HepG2 (cell line): ENCODE measurements around the gene HID1. TPM values are rescaled to one million over a fixed set of nuclear protein-coding genes. Genes with fewer than 3 reads are reported as not detected.
A peak's percentile ranks its signal among the peaks of the same experiment; 100 is the strongest.

Experiments used
- ATF2 ChIP-seq: sonication (generic); formaldehyde crosslinking; IDR thresholded peaks from 2 replicates; pipeline ENCODE4 v1.4.0; 2020; ENCODE audit warnings: missing genetic modification reagents
- CCAR2 ChIP-seq: fragments of 200-400 bp; formaldehyde crosslinking; optimal IDR thresholded peaks from 2 replicates; pipeline ENCODE3; 2018; ENCODE audit warnings: low read depth, mild to moderate bottlenecking, low read length, moderate library complexity
- ETV6 ChIP-seq: sonication (generic); formaldehyde crosslinking; conservative IDR thresholded peaks from 2 replicates; pipeline ENCODE4 v1.4.0; 2020; ENCODE audit warnings: missing genetic modification reagents
- FOXC1 ChIP-seq: sonication (generic); formaldehyde crosslinking; IDR thresholded peaks from 2 replicates; pipeline ENCODE4 v1.8.0; 2022; ENCODE audit warnings: mild to moderate bottlenecking, missing genetic modification reagents, borderline replicate concordance
- GABPB1 ChIP-seq: IDR thresholded peaks from 2 replicates; pipeline ENCODE4 v1.6.1; 2016; ENCODE audit warnings: mild to moderate bottlenecking, missing genetic modification reagents, moderate library complexity, missing compliant biosample characterization
- MBNL3 ChIP-seq: fragments of 250-450 bp; sonication (Bioruptor Pico); conservative IDR thresholded peaks from 2 replicates; pipeline ENCODE4 v1.8.0; 2022; ENCODE audit warnings: mild to moderate bottlenecking, inconsistent platforms
- MTF2 ChIP-seq: sonication (generic); formaldehyde crosslinking; IDR thresholded peaks from 2 replicates; pipeline ENCODE4 v1.5.0; 2020; ENCODE audit warnings: missing genetic modification reagents, borderline replicate concordance
- PAF1 ChIP-seq: IDR thresholded peaks from 2 replicates; pipeline ENCODE4 v1.6.1; 2016; ENCODE audit warnings: missing genetic modification reagents, missing compliant biosample characterization
- PAX8 ChIP-seq: sonication (generic); formaldehyde crosslinking; IDR thresholded peaks from 2 replicates; pipeline ENCODE4 v1.8.0; 2022; ENCODE audit warnings: mild to moderate bottlenecking, missing genetic modification reagents, borderline replicate concordance
- SKI ChIP-seq: fragments of 450-650 bp; IDR thresholded peaks from one replicate; pipeline ENCODE4 v1.6.1; 2018; ENCODE audit warnings: mild to moderate bottlenecking; ENCODE audit not compliant: partially characterized antibody
- TRIM24 ChIP-seq: sonication (generic); formaldehyde crosslinking; IDR thresholded peaks from 2 replicates; pipeline ENCODE4 v1.8.0; 2022; ENCODE audit warnings: mild to moderate bottlenecking, missing genetic modification reagents
- U2AF2 ChIP-seq: fragments of 200-400 bp; formaldehyde crosslinking; IDR thresholded peaks from 2 replicates; pipeline ENCODE4 v1.6.1; 2017; ENCODE audit warnings: low read depth, mild to moderate bottlenecking, low read length
- ZFP90 ChIP-seq: sonication (generic); formaldehyde crosslinking; IDR thresholded peaks from 2 replicates; pipeline ENCODE4 v1.8.0; 2022; ENCODE audit warnings: missing genetic modification reagents, mild to moderate bottlenecking, inconsistent platforms, borderline replicate concordance
- ZNF577 ChIP-seq: sonication (generic); formaldehyde crosslinking; IDR thresholded peaks from 2 replicates; pipeline ENCODE4 v1.4.0; 2020; ENCODE audit warnings: mild to moderate bottlenecking, low read depth, missing genetic modification reagents, borderline replicate concordance
- ZUFSP ChIP-seq: sonication (generic); formaldehyde crosslinking; IDR thresholded peaks from 2 replicates; pipeline ENCODE4 v1.9.0; 2021; ENCODE audit warnings: missing genetic modification reagents, mild to moderate bottlenecking, borderline replicate concordance
- polyA plus RNA-seq, 8 experiments: library from polyadenylated mRNA; depleted of rRNA in 3 of 8; stranded (reverse) in 7 of 8; unstranded in 1 of 8; fragments of >200 nt; fragmentation: Illumina TruSeq in 4 of 8; extraction: Trizol in 4 of 8; gene quantifications; 2 replicates each; pipeline versions ENCODE4 v1.2.1 to v1.2.3, GENCODE V29; 2011 to 2016; ENCODE audit warnings: low read depth in 4 of 8, missing spikeins in 1 of 8, mixed read lengths in 1 of 8; ENCODE audit not compliant: insufficient read depth in 1 of 8
- total RNA-seq, 5 experiments: library from RNA; depleted of rRNA; stranded (reverse); fragments of >200 nt; fragmentation: Illumina TruSeq; extraction: Trizol; gene quantifications; 2 replicates each; pipeline ENCODE4 v1.2.3, GENCODE V29; 2016; ENCODE audit warnings: low read depth in 1 of 5
- TF ChIP-seq, protein P1 (sequence below): sonication (generic); formaldehyde crosslinking; IDR thresholded peaks from 2 replicates; pipeline ENCODE4 v1.5.0; 2020; ENCODE audit warnings: mild to moderate bottlenecking, missing genetic modification reagents, borderline replicate concordance
- TF ChIP-seq, protein P2 (sequence below): sonication (generic); formaldehyde crosslinking; IDR thresholded peaks from 2 replicates; pipeline ENCODE4 v1.4.0; 2020; ENCODE audit warnings: mild to moderate bottlenecking, low read depth, missing genetic modification reagents
- TF ChIP-seq, protein P3 (sequence below): sonication (generic); formaldehyde crosslinking; IDR thresholded peaks from 2 replicates; pipeline ENCODE4 v1.5.0; 2020; ENCODE audit warnings: mild to moderate bottlenecking, missing genetic modification reagents

The HID1 gene
- total and polyA plus RNA-seq, 2 of the 13 experiments (the other 11 are each of a cell fraction or from before 2014, with no cell fraction given): 2.1 to 10.6 TPM

- TF ChIP-seq, protein P1, sequence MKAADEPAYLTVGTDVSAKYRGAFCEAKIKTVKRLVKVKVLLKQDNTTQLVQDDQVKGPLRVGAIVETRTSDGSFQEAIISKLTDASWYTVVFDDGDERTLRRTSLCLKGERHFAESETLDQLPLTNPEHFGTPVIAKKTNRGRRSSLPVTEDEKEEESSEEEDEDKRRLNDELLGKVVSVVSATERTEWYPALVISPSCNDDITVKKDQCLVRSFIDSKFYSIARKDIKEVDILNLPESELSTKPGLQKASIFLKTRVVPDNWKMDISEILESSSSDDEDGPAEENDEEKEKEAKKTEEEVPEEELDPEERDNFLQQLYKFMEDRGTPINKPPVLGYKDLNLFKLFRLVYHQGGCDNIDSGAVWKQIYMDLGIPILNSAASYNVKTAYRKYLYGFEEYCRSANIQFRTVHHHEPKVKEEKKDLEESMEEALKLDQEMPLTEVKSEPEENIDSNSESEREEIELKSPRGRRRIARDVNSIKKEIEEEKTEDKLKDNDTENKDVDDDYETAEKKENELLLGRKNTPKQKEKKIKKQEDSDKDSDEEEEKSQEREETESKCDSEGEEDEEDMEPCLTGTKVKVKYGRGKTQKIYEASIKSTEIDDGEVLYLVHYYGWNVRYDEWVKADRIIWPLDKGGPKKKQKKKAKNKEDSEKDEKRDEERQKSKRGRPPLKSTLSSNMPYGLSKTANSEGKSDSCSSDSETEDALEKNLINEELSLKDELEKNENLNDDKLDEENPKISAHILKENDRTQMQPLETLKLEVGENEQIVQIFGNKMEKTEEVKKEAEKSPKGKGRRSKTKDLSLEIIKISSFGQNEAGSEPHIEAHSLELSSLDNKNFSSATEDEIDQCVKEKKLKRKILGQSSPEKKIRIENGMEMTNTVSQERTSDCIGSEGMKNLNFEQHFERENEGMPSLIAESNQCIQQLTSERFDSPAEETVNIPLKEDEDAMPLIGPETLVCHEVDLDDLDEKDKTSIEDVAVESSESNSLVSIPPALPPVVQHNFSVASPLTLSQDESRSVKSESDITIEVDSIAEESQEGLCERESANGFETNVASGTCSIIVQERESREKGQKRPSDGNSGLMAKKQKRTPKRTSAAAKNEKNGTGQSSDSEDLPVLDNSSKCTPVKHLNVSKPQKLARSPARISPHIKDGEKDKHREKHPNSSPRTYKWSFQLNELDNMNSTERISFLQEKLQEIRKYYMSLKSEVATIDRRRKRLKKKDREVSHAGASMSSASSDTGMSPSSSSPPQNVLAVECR (CRISPR knock-in tag): peak; percentile 97
- no peak for TF ChIP-seq U2AF2
- TF ChIP-seq PAF1: no peak
- TF ChIP-seq, protein P2, sequence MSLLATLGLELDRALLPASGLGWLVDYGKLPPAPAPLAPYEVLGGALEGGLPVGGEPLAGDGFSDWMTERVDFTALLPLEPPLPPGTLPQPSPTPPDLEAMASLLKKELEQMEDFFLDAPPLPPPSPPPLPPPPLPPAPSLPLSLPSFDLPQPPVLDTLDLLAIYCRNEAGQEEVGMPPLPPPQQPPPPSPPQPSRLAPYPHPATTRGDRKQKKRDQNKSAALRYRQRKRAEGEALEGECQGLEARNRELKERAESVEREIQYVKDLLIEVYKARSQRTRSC (CRISPR knock-in tag): no peak
- peak; percentile 91; the same call in 1 of the 2 replicates for TF ChIP-seq MTF2 (CRISPR knock-in tag)
- TF ChIP-seq ETV6 (CRISPR knock-in tag): peak; percentile 57; the same call in 1 of the 2 replicates
- TF ChIP-seq, protein P3, sequence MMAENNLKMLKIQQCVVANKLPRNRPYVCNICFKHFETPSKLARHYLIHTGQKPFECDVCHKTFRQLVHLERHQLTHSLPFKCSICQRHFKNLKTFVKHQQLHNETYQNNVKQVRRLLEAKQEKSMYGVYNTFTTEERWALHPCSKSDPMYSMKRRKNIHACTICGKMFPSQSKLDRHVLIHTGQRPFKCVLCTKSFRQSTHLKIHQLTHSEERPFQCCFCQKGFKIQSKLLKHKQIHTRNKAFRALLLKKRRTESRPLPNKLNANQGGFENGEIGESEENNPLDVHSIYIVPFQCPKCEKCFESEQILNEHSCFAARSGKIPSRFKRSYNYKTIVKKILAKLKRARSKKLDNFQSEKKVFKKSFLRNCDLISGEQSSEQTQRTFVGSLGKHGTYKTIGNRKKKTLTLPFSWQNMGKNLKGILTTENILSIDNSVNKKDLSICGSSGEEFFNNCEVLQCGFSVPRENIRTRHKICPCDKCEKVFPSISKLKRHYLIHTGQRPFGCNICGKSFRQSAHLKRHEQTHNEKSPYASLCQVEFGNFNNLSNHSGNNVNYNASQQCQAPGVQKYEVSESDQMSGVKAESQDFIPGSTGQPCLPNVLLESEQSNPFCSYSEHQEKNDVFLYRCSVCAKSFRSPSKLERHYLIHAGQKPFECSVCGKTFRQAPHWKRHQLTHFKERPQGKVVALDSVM (CRISPR knock-in tag): peak; percentile 80
- TF ChIP-seq CCAR2: no peak
- peak; percentile 98 for TF ChIP-seq GABPB1 (CRISPR knock-in tag)
- TF ChIP-seq ZUFSP (CRISPR knock-in tag): no peak
- no peak for TF ChIP-seq ZNF577 (CRISPR knock-in tag)
- TF ChIP-seq PAX8 (CRISPR knock-in tag): 0 out of 2 replicates have a peak, but pooled peaks have one; percentile 77
- peak; percentile 38 for TF ChIP-seq SKI
- TF ChIP-seq MBNL3 (CRISPR knock-in tag): no peak
- peak; percentile 57; the same call in 1 of the 2 replicates for TF ChIP-seq ATF2 (CRISPR knock-in tag)
- TF ChIP-seq FOXC1 (CRISPR knock-in tag): peak; percentile 97
- TF ChIP-seq TRIM24 (CRISPR knock-in tag): no peak
- no peak; the same call in 1 of the 2 replicates for TF ChIP-seq ZFP90 (CRISPR knock-in tag)
These were observed 9.6 kb upstream of the HID1 start (continued) for GRCh38 chr17:74981979-74982662.
